ENCODE results near the gene ENOX2.

GRCh38 chrX:130691576-130691975 lies 211.4 kb downstream of the ENOX2 start:
- TF ChIP-seq, protein P1, sequence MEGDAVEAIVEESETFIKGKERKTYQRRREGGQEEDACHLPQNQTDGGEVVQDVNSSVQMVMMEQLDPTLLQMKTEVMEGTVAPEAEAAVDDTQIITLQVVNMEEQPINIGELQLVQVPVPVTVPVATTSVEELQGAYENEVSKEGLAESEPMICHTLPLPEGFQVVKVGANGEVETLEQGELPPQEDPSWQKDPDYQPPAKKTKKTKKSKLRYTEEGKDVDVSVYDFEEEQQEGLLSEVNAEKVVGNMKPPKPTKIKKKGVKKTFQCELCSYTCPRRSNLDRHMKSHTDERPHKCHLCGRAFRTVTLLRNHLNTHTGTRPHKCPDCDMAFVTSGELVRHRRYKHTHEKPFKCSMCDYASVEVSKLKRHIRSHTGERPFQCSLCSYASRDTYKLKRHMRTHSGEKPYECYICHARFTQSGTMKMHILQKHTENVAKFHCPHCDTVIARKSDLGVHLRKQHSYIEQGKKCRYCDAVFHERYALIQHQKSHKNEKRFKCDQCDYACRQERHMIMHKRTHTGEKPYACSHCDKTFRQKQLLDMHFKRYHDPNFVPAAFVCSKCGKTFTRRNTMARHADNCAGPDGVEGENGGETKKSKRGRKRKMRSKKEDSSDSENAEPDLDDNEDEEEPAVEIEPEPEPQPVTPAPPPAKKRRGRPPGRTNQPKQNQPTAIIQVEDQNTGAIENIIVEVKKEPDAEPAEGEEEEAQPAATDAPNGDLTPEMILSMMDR (IDR thresholded peaks at IDR 0.05) = no peak
- no peak for TF ChIP-seq POLR2A (IDR thresholded peaks at IDR 0.05)
- no peak for TF ChIP-seq POLR2AphosphoS5 (IDR thresholded peaks at IDR 0.05)

Measured in upper lobe of left lung (tissue), 4 donors.